HG03442 (cell line): ENCODE results near the gene ADCY2.

Experiments
- ATAC-seq: cut with Tn5 transposase; IDR thresholded peaks from one replicate; pipeline ENCODE4 v1.9.1; 2021; ENCODE audit warnings: mild to moderate bottlenecking, moderate library complexity; ENCODE audit not compliant: unreplicated experiment

The ADCY2 gene

GRCh38 chr5:7772141-7772540 is 376.2 kb downstream of the ADCY2 start:
- no peak for ATAC-seq

DNA sequence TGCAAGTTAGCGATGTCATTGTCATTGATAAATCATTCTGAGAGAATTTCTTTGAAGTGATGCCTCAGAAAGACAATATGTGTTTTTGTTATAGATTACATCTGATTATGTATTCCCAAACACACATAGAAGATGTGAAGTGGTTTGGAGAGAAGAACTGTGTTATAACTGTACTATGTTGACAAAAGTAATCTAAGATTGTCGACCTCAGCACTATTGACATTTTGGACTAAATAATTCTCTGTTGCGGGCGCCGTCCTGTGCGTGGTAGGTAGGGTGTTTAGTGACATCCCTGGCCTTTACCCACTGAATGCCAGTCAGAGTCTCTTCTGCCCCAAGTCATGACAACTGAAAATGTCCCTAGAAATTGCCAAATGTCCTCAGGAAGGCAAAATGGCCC is 377.2 kb downstream of the ADCY2 start:
- no peak for ATAC-seq

- no peak for ATAC-seq
These were observed 380.5 kb downstream of the ADCY2 start for GRCh38 chr5:7776442-7776841.

GRCh38 chr5:7779019-7780005 is 383.4 kb downstream of the ADCY2 start:
- peak; percentile 73 for ATAC-seq

GRCh38 chr5:7781899-7782298 is 386.0 kb downstream of the ADCY2 start:
- no peak for ATAC-seq

DNA sequence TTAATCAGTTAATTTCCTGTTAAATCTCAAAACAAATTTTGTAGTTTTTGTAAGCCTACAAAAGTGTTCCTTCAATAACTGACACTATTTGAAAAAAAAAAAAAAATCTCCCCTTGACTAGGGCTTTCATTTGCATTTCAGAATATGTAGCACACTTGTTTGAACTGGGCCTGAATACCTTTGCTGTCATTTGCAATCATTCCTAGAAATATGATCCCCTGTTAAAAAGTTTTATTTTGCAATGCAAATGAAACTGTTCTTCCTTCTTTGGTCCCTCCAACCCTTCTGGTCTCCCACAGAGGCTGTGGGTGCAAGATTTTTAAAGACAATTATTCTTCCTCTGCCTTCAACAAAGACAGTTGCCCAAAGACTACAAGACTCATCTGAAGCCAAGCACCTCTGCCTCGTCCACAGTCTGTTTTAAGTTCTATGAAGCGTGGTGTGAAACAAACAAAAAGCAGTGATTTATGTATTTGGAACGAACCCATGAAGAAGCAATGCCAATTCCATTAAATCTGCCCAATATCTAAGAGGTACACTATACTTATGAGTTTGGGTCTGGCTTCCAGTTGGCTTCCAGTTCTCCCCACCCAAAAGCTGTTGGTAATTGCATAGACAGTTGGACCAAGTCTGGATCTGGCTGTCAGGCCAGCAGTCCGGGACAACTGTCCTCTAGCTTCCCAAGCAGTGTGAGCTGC is 388.9 kb downstream of the ADCY2 start:
- no peak for ATAC-seq

DNA sequence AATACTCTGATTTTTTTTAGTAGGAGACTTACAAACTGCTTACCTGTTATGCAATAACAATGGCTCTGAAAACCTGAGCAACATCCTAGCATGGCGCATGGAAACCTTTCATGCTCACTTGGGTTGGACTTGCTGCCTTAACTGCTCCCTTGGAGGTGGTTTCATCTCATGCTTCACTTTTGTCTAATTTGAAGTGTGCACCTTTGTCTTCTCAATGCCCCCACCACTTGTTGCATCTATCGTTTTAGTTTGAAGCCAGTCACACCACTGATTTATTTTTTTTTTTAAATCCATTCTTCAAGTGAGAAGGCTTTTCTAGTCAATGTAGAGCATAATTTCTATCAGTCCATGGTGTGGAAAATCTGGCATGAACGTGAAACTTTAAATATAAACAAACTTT is 391.8 kb downstream of the ADCY2 start:
- no peak for ATAC-seq

GRCh38 chr5:7789567-7789966 is 393.6 kb downstream of the ADCY2 start:
- ATAC-seq: no peak

DNA sequence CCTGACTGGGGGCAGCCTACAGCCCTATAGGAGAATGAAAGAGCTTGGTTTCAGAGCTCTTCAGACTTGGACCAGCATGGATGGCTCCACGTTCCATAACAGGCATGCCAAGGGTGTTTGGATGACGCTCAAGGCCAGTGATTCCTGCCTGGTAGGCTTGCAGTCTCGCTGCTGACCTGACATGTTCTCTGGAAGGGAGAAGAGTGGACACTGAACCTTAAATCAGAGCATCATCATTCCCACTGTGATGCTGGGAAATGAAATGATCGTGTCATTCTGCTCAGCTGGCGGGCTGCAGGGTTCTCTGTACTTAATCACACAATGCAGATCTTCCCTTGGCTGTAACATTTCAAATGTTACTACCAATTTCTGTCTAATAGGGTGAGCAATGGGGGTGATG is 398.0 kb downstream of the ADCY2 start:
- ATAC-seq: no peak

DNA sequence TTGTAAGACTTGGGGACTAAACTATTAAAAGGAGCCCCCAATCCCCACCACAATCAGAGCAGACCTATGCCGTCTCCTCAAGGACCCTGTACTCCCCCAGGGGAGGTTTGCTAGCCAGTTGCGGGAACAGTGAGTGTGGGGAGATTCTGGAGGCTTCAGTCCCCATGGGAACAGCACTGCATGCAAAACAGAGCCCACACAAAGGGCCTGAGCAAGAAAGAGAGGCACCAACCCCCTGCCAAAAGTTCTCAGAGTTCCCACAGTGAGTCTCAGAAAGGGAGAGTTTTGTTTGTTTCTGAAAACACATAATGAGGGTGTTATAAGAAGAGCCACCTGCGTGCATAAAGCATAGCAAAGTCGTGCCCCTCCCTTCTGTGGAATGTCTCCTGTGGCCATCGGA is 398.4 kb downstream of the ADCY2 start:
- peak; percentile 94 for ATAC-seq

- ATAC-seq: peak; percentile 40
These were observed 398.9 kb downstream of the ADCY2 start for GRCh38 chr5:7794823-7795222.

GRCh38 chr5:7795306-7795705 is 399.4 kb downstream of the ADCY2 start:
- no peak for ATAC-seq

DNA sequence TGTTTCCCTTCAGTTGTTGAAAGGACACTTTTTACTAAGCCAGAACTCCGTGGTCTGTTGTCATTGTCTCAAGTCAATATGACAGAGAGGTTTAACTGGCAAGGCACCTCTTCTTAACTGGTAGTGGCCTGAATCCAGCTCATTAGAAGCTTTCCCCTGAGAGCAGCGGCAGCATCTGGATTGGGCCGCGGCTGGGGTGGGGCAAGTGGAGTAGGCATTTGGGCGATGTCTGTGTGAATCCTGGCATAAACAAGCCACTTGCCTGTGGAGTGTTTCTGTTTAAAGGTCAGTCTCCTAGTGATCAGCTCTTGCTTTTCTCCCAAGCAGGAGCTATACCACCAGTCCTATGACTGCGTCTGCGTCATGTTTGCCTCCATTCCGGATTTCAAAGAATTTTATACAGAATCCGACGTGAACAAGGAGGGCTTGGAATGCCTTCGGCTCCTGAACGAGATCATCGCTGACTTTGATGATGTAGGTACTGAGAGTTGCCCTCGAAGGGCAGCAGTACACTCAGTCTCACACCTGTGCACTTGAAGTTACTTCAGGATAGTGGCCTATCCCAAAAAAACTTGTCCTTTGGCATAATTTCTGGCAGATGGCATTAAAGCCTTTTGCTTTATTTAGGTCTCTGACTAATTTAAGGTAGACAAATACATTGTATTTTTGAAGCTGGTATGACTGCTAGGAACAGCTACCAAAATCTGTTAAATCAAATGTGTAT is 406.1 kb downstream of the ADCY2 start:
- ATAC-seq: no peak

- ATAC-seq: no peak
These were observed 406.9 kb downstream of the ADCY2 start for GRCh38 chr5:7802855-7803254.

DNA sequence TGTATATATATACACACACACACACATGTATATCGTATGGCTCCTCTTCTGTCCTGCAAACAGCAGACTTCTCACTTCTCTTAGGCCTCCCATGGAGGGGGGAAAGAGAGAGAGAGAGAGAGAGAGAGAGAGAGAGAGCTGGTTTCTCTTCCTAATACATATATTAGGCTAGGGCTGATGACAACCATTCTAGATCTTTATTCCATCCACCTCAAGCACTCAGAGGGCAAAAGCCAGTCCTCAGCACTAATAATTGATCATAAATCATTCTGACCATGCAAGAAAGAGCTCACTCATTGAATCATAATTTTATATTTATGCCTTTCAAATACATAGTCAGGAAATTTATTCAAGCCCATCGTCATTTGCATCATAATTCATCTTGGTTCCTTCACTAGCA is 408.0 kb downstream of the ADCY2 start:
- ATAC-seq: no peak

- no peak for ATAC-seq
These were observed 409.4 kb downstream of the ADCY2 start for GRCh38 chr5:7805379-7805778.

DNA sequence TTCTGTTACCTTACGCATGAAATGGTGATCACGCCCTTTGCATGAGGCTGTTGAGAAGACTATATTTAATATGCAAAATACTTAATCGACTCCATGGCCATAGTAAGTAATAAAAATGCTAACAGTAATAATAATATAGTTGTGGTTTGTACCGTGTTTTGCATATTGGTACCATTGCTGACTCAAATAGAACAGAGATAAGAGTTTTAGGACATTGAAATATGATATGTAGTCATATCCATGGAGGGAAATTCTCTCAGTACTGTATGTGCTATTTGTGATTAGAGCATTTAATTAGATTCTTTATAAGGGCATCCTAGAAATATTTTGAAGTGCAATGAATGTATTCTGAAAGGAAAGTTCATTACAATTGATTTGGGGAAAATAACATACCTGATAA is 413.1 kb downstream of the ADCY2 start:
- no peak for ATAC-seq

- no peak for ATAC-seq
These were observed 415.8 kb downstream of the ADCY2 start for GRCh38 chr5:7811715-7812114.

DNA sequence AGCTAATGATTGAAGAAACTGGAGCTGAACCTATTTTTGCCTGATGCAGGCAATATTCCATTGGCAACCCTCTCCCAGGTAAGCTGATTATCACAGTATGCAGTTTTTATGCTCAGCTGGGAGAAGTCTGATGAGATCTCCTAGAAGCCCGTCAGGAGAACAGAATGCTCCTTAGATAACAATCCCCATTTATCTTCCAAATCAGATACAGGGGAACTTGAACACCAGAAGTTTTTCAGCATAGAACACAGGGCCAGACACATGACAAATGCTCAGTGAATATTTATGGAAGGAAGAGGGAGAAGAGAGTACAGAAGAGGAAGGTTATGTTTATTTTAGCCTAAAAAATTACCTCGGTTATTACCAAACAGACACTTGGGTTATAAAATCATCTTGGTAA is 417.1 kb downstream of the ADCY2 start:
- ATAC-seq: no peak

- ATAC-seq: no peak
These were observed 417.6 kb downstream of the ADCY2 start for GRCh38 chr5:7813576-7813975.

GRCh38 chr5:7814816-7815215 is 418.9 kb downstream of the ADCY2 start:
- ATAC-seq: no peak
